Measurements from ENCODE around the gene CCDC30.

DNA sequence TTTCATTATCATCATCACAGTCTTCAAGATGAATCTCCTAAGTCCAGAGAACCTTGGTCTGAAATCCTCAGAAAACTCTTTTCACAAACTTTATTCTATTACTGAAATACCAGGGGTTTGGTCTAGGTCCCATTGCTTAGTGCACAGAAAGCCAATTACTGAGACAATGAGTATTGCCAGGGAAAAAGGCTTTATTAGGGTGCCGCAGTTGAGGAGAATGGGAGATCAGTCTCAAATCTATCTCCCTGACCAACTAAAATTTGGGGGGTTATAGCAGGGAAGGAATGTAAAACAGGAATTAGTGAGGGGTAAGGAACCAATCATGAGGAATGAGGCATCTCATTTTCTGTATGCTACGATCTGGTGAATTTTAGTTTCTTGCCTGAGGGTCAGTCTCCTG is 124.7 kb downstream of the CCDC30 start:
- TF ChIP-seq, protein P1, sequence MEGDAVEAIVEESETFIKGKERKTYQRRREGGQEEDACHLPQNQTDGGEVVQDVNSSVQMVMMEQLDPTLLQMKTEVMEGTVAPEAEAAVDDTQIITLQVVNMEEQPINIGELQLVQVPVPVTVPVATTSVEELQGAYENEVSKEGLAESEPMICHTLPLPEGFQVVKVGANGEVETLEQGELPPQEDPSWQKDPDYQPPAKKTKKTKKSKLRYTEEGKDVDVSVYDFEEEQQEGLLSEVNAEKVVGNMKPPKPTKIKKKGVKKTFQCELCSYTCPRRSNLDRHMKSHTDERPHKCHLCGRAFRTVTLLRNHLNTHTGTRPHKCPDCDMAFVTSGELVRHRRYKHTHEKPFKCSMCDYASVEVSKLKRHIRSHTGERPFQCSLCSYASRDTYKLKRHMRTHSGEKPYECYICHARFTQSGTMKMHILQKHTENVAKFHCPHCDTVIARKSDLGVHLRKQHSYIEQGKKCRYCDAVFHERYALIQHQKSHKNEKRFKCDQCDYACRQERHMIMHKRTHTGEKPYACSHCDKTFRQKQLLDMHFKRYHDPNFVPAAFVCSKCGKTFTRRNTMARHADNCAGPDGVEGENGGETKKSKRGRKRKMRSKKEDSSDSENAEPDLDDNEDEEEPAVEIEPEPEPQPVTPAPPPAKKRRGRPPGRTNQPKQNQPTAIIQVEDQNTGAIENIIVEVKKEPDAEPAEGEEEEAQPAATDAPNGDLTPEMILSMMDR (IDR thresholded peaks at IDR 0.05) = no peak
- TF ChIP-seq POLR2A (IDR thresholded peaks at IDR 0.05) (no peak), EP300 (IDR thresholded peaks at IDR 0.05) (no peak), POLR2AphosphoS5 (IDR thresholded peaks at IDR 0.05) (no peak)
